HepG2 (cell line): ENCODE measurements around the gene LARP1. TPM values are rescaled to one million over a fixed set of nuclear protein-coding genes. Genes with fewer than 3 reads are reported as not detected.

Experiments
- BHLHE40 ChIP-seq: IDR thresholded peaks from 2 replicates; pipeline ENCODE4 v1.6.1; 2011; ENCODE audit warnings: low read length, improper control_type of control experiment
- HOXA7 ChIP-seq: sonication (generic); formaldehyde crosslinking; IDR thresholded peaks from 2 replicates; pipeline ENCODE4 v1.8.1; 2022; ENCODE audit warnings: mild to moderate bottlenecking, missing genetic modification reagents, moderate library complexity
- ISX ChIP-seq: sonication (generic); formaldehyde crosslinking; conservative IDR thresholded peaks from 2 replicates; pipeline ENCODE4 v1.5.0; 2020; ENCODE audit warnings: missing genetic modification reagents
- JUND ChIP-seq: sonication (generic); formaldehyde crosslinking; IDR thresholded peaks from 2 replicates; pipeline ENCODE4 v1.8.0; 2022; ENCODE audit warnings: mild to moderate bottlenecking, missing genetic modification reagents
- MAX ChIP-seq: IDR thresholded peaks from 2 replicates; pipeline ENCODE4 v1.6.1; 2012; ENCODE audit warnings: inconsistent platforms
- PATZ1 ChIP-seq: sonication (generic); formaldehyde crosslinking; IDR thresholded peaks from 2 replicates; pipeline ENCODE4 v1.4.0; 2020; ENCODE audit warnings: missing genetic modification reagents
- PHF21A ChIP-seq: sonication (generic); formaldehyde crosslinking; IDR thresholded peaks from 2 replicates; pipeline ENCODE4 v1.5.0; 2020; ENCODE audit warnings: mild to moderate bottlenecking, missing genetic modification reagents
- SMAD3 ChIP-seq: sonication (generic); formaldehyde crosslinking; IDR thresholded peaks from 2 replicates; pipeline ENCODE4 v1.4.0; 2020; ENCODE audit warnings: missing genetic modification reagents
- SP4 ChIP-seq: sonication (generic); formaldehyde crosslinking; IDR thresholded peaks from 2 replicates; pipeline ENCODE4 v1.8.1; 2023; ENCODE audit warnings: mild to moderate bottlenecking, missing genetic modification reagents
- YEATS4 ChIP-seq: sonication (generic); formaldehyde crosslinking; IDR thresholded peaks from 2 replicates; pipeline ENCODE4 v1.4.0; 2020; ENCODE audit warnings: missing genetic modification reagents, borderline replicate concordance
- ZBTB1 ChIP-seq: sonication (generic); formaldehyde crosslinking; IDR thresholded peaks from 2 replicates; pipeline ENCODE4 v1.4.0; 2020; ENCODE audit warnings: missing genetic modification reagents, borderline replicate concordance
- ZBTB44 ChIP-seq: sonication (generic); formaldehyde crosslinking; IDR thresholded peaks from 2 replicates; pipeline ENCODE4 v1.4.0; 2020; ENCODE audit warnings: missing genetic modification reagents
- ZBTB8A ChIP-seq: sonication (generic); formaldehyde crosslinking; IDR thresholded peaks from 2 replicates; pipeline ENCODE4 v1.4.0; 2020; ENCODE audit warnings: mild to moderate bottlenecking, low read depth, missing genetic modification reagents, borderline replicate concordance
- ZMAT3 ChIP-seq: sonication (generic); formaldehyde crosslinking; conservative IDR thresholded peaks from 2 replicates; pipeline ENCODE4 v1.7.0; 2021; ENCODE audit warnings: missing genetic modification reagents
- ZNF276 ChIP-seq: sonication (generic); formaldehyde crosslinking; IDR thresholded peaks from 2 replicates; pipeline ENCODE4 v1.4.0; 2020; ENCODE audit warnings: mild to moderate bottlenecking, low read depth, missing genetic modification reagents
- ZNF329 ChIP-seq: sonication (generic); formaldehyde crosslinking; IDR thresholded peaks from 2 replicates; pipeline ENCODE4 v1.9.0; 2021; ENCODE audit warnings: low read depth, mild to moderate bottlenecking, missing genetic modification reagents
- ZNF44 ChIP-seq: sonication (generic); formaldehyde crosslinking; IDR thresholded peaks from 2 replicates; pipeline ENCODE4 v1.5.1; 2020; ENCODE audit warnings: mild to moderate bottlenecking, missing genetic modification reagents
- ZNF558 ChIP-seq: sonication (generic); formaldehyde crosslinking; IDR thresholded peaks from 2 replicates; pipeline ENCODE4 v1.9.0; 2022; ENCODE audit warnings: mild to moderate bottlenecking, missing genetic modification reagents, borderline replicate concordance
- ZNF569 ChIP-seq: sonication (generic); formaldehyde crosslinking; IDR thresholded peaks from 2 replicates; pipeline ENCODE4 v1.5.0; 2020; ENCODE audit warnings: mild to moderate bottlenecking, missing genetic modification reagents, moderate library complexity, borderline replicate concordance
- ZNF614 ChIP-seq: IDR thresholded peaks from 2 replicates; pipeline ENCODE4 v1.6.1; 2018; ENCODE audit warnings: missing biosample characterization, missing genetic modification reagents, inconsistent platforms, borderline replicate concordance
- ZSCAN9 ChIP-seq: IDR thresholded peaks from 2 replicates; pipeline ENCODE4 v1.6.1; 2016; ENCODE audit warnings: borderline replicate concordance
- polyA plus RNA-seq, 8 experiments: library from polyadenylated mRNA; depleted of rRNA in 3 of 8; stranded (reverse) in 7 of 8; unstranded in 1 of 8; fragments of >200 nt; fragmentation: Illumina TruSeq in 4 of 8; extraction: Trizol in 4 of 8; gene quantifications; 2 replicates each; pipeline versions ENCODE4 v1.2.1 to v1.2.3, GENCODE V29; 2011 to 2016; ENCODE audit warnings: low read depth in 4 of 8, missing spikeins in 1 of 8, mixed read lengths in 1 of 8; ENCODE audit not compliant: insufficient read depth in 1 of 8
- total RNA-seq, 5 experiments: library from RNA; depleted of rRNA; stranded (reverse); fragments of >200 nt; fragmentation: Illumina TruSeq; extraction: Trizol; gene quantifications; 2 replicates each; pipeline ENCODE4 v1.2.3, GENCODE V29; 2016; ENCODE audit warnings: low read depth in 1 of 5
- TF ChIP-seq, protein P1 (sequence below): fragments of 450-650 bp; IDR thresholded peaks from 2 replicates; pipeline ENCODE4 v1.6.1; 2017

LARP1 gene
- total and polyA plus RNA-seq, 2 of the 13 experiments (the other 11 are each of a cell fraction or from before 2014, with no cell fraction given): 45.2 to 61.4 TPM

DNA sequence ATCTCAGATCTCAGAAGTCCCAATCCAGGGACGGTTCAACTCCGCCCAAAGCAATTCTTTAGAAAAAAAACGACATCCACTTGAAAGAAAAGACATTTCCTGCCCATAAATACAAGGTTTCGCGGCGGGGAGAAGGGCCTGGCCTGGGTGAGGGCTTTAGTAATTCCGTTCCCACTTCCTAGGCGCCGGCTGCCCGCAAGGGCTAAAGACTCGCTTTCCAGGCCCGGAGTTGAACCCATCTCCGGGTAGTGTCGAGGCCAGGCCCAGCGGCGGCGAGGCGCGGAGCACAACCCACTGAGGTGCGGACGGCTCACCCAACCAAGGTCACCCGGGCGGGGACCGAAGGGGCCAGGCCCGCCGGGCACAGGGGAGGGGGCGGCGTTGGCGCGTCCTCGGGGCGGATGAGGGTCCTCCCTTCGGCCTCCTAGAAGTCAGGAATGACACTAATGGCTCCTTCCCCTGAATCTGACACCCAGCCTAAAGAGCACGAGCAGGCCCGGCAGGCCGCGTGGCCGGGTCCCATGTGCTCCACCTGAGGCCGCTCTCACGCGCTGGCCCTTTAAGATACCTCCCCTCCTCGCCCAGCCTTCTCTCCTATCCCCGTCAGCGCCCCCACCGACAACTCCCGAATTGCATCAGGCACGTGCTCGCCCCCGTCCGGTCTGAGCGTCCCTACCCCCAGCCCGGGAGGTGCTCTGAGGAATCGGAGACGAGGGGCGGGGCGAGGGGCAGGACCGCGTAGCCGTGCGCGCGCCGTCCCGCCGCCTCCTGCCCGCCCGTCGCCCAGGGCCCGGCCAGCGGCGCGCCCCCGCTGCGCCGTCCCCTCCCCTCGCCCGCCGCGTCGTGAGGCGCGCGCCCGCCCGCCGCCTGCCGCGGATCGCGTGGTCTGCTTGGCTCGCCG, 467 bp upstream of the LARP1 start (continued):
- TF ChIP-seq PATZ1 (CRISPR knock-in tag) (peak; percentile 96), YEATS4 (CRISPR knock-in tag) (peak; percentile 81; the same call in 1 of the 2 replicates), ZNF329 (no peak), ZNF276 (CRISPR knock-in tag) (peak; percentile 43; the same call in 1 of the 2 replicates), BHLHE40 (peak; percentile 99), ZNF558 (CRISPR knock-in tag) (no peak), JUND (CRISPR knock-in tag) (peak; percentile 59; the same call in 1 of the 2 replicates), ZNF44 (CRISPR knock-in tag) (no peak), ZNF614 (CRISPR knock-in tag) (no peak; the same call in 1 of the 2 replicates), HOXA7 (CRISPR knock-in tag) (no peak), ZBTB8A (CRISPR knock-in tag) (no peak), ZNF569 (CRISPR knock-in tag) (no peak), MAX (peak; percentile 99), ZBTB44 (no peak), ISX (no peak), SMAD3 (CRISPR knock-in tag) (peak; percentile 79; the same call in 1 of the 2 replicates), SP4 (CRISPR knock-in tag) (peak; percentile 91), ZBTB1 (CRISPR knock-in tag) (no peak), ZSCAN9 (CRISPR knock-in tag) (no peak; the same call in 1 of the 2 replicates), PHF21A (CRISPR knock-in tag) (peak; percentile 36; the same call in 1 of the 2 replicates), ZMAT3 (CRISPR knock-in tag) (peak; percentile 84; the same call in 1 of the 2 replicates)
- TF ChIP-seq, protein P1, sequence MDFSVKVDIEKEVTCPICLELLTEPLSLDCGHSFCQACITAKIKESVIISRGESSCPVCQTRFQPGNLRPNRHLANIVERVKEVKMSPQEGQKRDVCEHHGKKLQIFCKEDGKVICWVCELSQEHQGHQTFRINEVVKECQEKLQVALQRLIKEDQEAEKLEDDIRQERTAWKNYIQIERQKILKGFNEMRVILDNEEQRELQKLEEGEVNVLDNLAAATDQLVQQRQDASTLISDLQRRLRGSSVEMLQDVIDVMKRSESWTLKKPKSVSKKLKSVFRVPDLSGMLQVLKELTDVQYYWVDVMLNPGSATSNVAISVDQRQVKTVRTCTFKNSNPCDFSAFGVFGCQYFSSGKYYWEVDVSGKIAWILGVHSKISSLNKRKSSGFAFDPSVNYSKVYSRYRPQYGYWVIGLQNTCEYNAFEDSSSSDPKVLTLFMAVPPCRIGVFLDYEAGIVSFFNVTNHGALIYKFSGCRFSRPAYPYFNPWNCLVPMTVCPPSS: no peak
